Neuron (in vitro differentiated cells): ENCODE results near the gene TRIM33.
"Not testable (repeated sequence)": the region's sequence is repeated elsewhere in the genome, so short reads cannot be mapped to it uniquely, and the experiment has no call there.

Experiments used
- H2AFZ ChIP-seq: one replicate; pipeline ENCODE4 v1.6.1; 2013; ENCODE audit warnings: low read depth, mild to moderate bottlenecking, inconsistent platforms, low read length, moderate library complexity
- H3K27me3 ChIP-seq: one replicate; pipeline ENCODE4 v1.6.1; 2013; ENCODE audit warnings: low read length; ENCODE audit not compliant: insufficient read depth
- H3K36me3 ChIP-seq: one replicate; pipeline ENCODE4 v1.6.1; 2013; ENCODE audit warnings: low read length; ENCODE audit not compliant: insufficient read depth
- H3K4me1 ChIP-seq: one replicate; pipeline ENCODE4 v1.6.1; 2013; ENCODE audit warnings: low read length; ENCODE audit not compliant: insufficient read depth
- H3K4me3 ChIP-seq: 2 replicates; pipeline ENCODE4 v1.5.1; 2013; ENCODE audit warnings: mild to moderate bottlenecking, low read length, moderate library complexity
- H3K9me3 ChIP-seq: one replicate; pipeline ENCODE4 v1.6.1; 2013; ENCODE audit warnings: low read length

Gene TRIM33

DNA sequence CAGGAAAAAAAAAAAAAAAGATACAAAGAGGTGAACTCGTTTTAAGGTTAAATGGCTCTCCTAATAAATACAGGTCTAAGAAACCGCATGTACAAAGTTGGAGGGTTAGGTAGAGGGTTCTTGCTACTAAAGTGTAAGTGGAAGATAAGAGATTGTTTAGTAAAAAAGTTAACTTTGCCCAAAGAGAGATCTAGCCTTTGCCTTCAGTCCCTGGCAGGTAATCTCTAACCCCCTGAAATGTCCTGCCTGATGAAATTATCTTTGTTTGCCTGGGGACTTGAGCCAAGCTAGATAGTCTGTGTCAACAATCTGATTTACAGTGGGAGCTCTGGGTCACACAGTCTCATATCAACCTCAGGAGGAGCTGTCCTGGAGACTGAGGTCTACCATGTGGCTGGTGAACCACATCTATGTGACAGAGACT is 57.6 kb downstream of the TRIM33 start:
- peaks cover 79% of the 10 kb centered on the region for H3K36me3 ChIP-seq
- no peaks in the 10 kb centered on the region for H3K4me1 ChIP-seq
- no peaks in the 10 kb centered on the region for H3K9me3 ChIP-seq
- H3K27me3 ChIP-seq: no peaks in the 10 kb centered on the region
- no peak overlapping the region for H3K4me3 ChIP-seq
- no peak overlapping the region for H2AFZ ChIP-seq

DNA sequence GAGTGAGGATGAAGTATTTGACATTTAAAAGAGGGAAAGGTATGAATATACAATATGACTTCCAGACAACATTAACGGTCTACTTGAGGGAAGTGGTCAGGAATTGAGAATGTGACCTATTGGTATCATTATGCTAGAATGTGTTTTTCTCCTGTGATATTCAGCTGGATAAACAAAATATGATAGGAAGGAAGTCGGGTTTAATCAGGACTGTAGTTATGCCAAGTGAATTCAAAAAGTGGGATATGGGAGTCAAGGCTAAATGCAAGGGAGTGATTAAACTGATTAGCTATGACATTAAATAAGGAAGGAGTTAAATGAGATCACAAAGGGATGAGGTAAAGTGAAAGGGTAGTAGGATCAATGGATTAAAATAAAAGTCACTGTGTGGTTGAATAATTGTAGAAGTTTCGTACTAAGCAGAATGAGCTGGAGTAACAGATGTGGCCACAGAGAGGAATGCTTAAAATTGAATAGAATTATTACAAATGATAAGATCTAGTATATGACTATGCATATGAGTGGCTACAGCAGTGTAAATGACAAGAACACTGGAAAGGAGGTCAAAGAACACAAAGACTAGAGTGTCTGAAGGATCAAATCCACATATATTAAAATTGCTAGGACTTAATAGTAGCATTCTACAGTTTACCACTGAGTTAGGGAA is 62.5 kb downstream of the TRIM33 start:
- Histone ChIP-seq H3K36me3 (peaks cover 65% of the 10 kb centered on the region), H3K4me1 (no peaks in the 10 kb centered on the region), H3K27me3 (no peaks in the 10 kb centered on the region), H3K9me3 (no peaks in the 10 kb centered on the region), H2AFZ (no peak overlapping the region), H3K4me3 (no peak overlapping the region)

DNA sequence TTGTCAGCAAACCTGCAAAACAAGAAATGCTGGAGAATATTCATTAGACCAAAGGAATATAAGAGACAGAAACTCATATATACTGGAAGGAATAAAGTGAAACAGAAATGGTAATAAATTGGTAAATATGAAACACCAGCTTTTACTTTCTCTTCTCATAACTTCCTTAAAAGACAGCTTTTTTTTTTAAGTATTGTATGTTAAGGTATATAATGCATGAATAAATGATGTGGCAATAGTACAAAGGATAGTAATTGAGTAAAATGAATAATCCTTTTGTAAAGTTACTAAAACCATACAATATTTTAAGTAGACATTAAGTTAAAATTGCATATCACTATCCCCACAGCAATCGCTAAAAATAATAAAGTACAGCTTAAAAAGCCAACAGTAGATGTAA is 64.8 kb downstream of the TRIM33 start:
- Histone ChIP-seq H3K4me1 (no peaks in the 10 kb centered on the region), H3K4me3 (no peak overlapping the region), H3K27me3 (no peaks in the 10 kb centered on the region), H3K36me3 (peaks cover 57% of the 10 kb centered on the region), H2AFZ (no peak overlapping the region), H3K9me3 (no peaks in the 10 kb centered on the region)

DNA sequence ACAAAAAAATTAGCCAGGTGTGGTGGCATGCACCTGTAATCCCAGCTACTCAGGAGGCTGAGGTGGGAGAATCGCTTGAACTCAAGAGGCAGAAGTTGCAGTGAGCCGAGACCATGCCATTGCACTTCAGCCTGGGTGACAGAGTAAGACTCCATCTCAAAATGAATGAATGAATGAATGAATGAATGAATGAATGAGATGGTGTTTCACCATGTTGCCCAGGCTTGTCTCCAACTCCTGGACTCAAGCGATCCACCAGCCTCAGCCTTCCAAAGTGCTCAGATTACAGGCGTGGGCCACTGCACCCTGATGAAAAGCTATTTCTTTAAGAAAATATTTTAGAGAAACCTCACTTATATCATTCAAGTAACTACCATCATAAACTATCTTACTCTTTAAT is 67.8 kb downstream of the TRIM33 start:
- not testable (repeated sequence) for H3K9me3 ChIP-seq, H3K4me3 ChIP-seq, H3K27me3 ChIP-seq, H2AFZ ChIP-seq, H3K4me1 ChIP-seq
- peaks cover 52% of the 10 kb centered on the region for H3K36me3 ChIP-seq

DNA sequence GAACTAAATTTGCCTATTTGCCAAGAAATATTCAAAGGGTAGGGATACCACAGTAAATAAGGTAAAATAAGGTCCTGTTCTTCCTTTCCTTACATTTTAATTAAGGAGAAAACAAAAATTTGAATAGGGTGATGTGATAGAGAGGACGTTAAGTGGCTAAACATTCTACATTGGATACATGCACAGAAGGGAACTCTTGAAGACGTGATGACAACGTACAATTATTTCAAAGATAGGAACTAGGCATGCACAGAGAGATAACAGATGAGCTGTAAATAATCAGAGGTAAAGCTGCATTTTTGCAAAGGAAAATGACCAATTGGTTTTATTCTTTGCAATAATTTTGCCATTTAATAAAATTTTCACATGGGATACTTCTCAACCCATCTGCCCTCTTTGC is 69.7 kb downstream of the TRIM33 start:
- Histone ChIP-seq H3K9me3 (no peaks in the 10 kb centered on the region), H2AFZ (no peak overlapping the region), H3K4me1 (no peaks in the 10 kb centered on the region), H3K27me3 (no peaks in the 10 kb centered on the region), H3K36me3 (peaks cover 45% of the 10 kb centered on the region), H3K4me3 (no peak overlapping the region)

DNA sequence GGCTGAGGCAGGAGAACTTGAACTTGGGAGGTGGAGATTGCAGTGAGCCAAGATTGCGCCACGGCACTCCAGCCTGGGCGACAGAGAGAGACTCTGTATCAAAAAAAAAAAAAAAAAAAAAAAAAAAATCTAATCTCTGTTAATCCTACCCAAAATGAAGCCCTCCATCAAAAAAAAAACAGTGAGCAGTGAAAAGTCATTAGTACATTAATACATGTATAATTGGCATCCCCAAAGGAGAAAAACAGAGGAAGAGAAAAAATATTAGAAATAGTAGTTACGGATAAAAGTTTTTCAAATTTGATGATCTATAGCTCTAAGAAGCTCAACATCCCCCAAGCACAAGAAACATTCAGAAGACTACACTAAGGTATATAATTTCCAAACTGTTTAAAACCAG is 71.6 kb downstream of the TRIM33 start:
- Histone ChIP-seq H3K4me1 (no peaks in the 10 kb centered on the region), H2AFZ (no peak overlapping the region), H3K9me3 (no peaks in the 10 kb centered on the region), H3K36me3 (peaks cover 31% of the 10 kb centered on the region), H3K27me3 (no peaks in the 10 kb centered on the region), H3K4me3 (no peak overlapping the region)

DNA sequence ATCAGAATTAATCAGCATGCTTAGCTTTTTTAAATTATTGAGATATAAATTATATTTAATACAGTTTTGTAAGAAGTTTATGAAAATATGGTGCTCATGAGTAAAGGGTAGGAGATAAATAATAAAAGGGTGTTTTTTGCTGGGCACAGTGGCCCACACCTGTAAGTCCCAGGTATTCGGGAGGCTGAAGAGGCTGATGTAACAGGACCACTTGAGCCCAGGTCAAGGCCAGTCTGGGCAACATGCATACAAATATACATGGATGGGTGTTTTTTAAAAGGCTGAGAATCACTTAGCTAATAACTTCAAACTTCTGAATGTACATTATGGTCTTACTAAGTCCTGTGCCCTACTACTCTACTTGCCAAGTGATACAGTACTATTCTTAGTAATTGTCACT is 73.2 kb downstream of the TRIM33 start:
- Histone ChIP-seq H2AFZ (no peak overlapping the region), H3K36me3 (peaks cover 32% of the 10 kb centered on the region), H3K4me3 (no peak overlapping the region), H3K4me1 (no peaks in the 10 kb centered on the region), H3K9me3 (no peaks in the 10 kb centered on the region), H3K27me3 (no peaks in the 10 kb centered on the region)

DNA sequence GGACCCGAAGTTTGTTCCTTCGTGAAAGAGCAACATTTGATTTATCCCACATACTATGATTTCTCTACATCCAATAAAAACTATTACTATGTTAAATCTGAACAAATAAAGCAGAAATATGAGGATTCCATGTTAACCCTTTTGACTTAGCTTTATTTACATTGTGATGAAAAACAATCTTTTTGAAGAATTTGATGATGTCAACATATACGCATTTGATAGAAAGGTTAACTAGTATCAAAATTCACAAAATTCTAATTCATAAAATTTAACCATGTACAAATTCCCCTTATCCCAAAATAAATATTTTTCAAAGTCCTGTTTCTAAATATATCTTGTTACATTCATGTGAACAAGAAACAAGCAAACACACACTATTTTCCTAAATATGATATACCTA is 74.2 kb downstream of the TRIM33 start:
- no peaks in the 10 kb centered on the region for H3K4me1 ChIP-seq
- no peaks in the 10 kb centered on the region for H3K9me3 ChIP-seq
- H2AFZ ChIP-seq: no peak overlapping the region
- peaks cover 35% of the 10 kb centered on the region for H3K36me3 ChIP-seq
- no peak overlapping the region for H3K4me3 ChIP-seq
- no peaks in the 10 kb centered on the region for H3K27me3 ChIP-seq

DNA sequence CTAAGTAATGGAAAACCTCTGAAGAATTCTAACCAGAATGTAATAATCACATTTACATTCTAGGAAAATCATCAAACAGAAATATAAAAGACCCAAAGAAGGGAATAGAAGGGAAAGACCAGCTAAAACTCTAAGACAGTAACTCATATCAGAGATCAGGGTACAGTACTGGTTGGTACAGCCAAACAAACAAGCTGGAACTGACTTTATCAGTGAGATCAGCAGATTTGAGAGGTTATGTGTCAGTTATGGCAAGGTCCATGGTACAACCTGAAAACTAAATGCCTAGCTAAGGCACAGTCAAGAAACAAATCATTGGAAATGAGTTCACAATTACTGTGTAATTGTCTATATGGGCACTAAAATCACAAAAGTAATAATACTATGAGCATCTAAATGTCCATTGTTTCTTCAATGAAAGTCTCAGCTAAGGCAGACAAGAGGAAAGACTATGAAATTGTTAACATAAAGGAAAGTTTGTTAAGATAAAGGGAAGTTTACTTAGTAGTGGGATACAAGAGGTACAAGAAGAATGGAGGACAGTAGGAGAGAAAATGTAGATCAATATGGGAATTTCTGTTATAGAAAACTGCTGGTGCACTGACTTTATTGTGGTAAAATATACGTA is 75.8 kb downstream of the TRIM33 start:
- no peaks in the 10 kb centered on the region for H3K4me1 ChIP-seq
- H3K9me3 ChIP-seq: no peaks in the 10 kb centered on the region
- no peak overlapping the region for H3K4me3 ChIP-seq
- no peak overlapping the region for H2AFZ ChIP-seq
- H3K27me3 ChIP-seq: no peaks in the 10 kb centered on the region
- peaks cover 38% of the 10 kb centered on the region for H3K36me3 ChIP-seq

DNA sequence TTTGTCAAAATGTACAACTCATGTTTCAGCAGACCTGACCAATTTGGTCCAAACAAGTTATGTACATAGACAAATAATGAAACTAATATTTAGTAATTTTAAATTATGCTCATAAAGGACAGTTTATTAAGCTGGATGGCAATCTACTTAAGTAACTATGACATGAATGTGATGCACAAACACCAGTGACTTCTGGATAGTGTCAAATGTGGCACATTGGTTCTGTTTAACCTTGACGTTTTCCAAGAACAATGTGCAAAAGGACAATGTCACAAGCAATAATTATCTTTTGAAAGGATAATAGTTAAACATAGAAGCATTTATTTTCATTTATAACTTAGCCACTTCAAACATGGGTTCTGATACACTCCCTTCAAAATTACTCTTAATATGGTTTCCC is 80.0 kb downstream of the TRIM33 start:
- Histone ChIP-seq H3K27me3 (no peaks in the 10 kb centered on the region), H3K36me3 (peaks cover 55% of the 10 kb centered on the region), H3K9me3 (no peaks in the 10 kb centered on the region), H2AFZ (no peak overlapping the region), H3K4me3 (no peak overlapping the region), H3K4me1 (no peaks in the 10 kb centered on the region)

DNA sequence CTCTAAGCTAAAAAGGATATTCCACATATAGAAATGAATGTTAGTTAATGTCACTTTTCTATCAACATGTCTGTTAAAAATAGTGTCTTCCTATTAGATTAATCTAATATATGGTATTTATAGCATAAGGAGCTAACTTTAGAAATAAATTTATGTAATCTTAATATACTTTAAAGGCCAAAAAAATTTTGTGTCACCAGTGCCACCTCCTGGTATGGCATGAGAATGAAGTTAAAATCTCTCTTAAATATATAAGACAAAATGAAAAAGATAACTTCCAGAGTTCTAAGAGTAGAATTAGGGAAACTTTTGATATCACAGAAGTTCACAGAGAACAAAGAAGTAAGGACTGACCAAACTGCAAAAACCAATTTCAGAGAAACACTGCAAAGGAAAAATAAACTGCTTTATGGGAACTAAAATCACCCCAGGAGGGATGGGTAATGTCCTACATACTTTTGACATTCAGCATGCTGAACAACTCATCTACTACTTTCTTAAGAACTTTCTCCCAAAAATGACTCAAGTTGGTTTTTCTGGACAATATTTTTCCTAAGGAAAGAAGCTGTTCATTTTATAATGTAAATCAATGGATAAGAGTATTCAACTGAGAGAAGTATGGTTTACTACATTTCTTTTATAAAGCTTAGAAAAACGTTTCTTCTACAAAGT is 82.8 kb downstream of the TRIM33 start:
- H2AFZ ChIP-seq: no peak overlapping the region
- no peak overlapping the region for H3K4me3 ChIP-seq
- no peaks in the 10 kb centered on the region for H3K4me1 ChIP-seq
- no peaks in the 10 kb centered on the region for H3K9me3 ChIP-seq
- peaks cover 74% of the 10 kb centered on the region for H3K36me3 ChIP-seq
- H3K27me3 ChIP-seq: no peaks in the 10 kb centered on the region

DNA sequence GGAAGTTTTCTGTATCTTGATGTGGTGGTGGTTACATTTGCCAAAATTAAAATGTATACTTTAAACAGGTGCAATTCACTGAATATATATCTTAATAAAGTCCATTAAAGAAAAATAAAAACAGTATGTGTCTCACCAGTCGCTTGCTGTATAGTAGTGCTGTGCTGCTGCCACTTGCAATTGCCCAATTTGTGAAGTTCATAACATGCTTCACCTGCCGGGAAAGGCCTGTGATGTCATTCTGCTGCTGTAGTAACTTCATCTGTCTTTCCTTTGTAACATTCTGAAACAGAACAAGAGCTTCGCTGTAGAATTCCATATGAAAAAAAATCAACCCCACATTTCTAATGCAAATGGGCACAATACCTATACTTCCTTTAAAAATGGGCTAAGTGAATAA is 83.4 kb downstream of the TRIM33 start:
- H3K36me3 ChIP-seq: peaks cover 72% of the 10 kb centered on the region
- no peak overlapping the region for H2AFZ ChIP-seq
- no peaks in the 10 kb centered on the region for H3K4me1 ChIP-seq
- H3K4me3 ChIP-seq: no peak overlapping the region
- H3K9me3 ChIP-seq: no peaks in the 10 kb centered on the region
- no peaks in the 10 kb centered on the region for H3K27me3 ChIP-seq

DNA sequence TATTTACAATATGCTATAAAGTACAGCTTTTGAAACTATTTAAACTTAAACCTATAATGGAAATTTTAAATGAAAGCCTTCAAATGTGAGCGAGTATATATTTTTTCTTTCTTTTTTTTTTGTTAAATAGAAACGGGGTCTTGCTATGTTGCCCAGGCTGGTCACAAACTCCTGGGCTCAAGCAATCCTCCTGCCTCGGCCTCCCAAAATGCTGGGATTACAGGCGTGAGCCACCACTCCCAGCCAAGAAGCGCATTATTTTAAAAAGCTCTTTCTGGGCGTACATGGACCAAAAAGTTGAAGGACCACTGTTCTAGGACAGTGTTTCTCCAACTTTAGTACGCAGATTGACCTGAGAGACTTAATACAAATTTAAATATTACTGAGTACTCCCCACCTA is 87.5 kb downstream of the TRIM33 start:
- Histone ChIP-seq H3K4me3 (no peak overlapping the region), H3K27me3 (no peaks in the 10 kb centered on the region), H3K4me1 (no peaks in the 10 kb centered on the region), H3K36me3 (peaks cover 86% of the 10 kb centered on the region), H3K9me3 (no peaks in the 10 kb centered on the region), H2AFZ (no peak overlapping the region)
